ENCODE data around the gene ADAMTS10. TPM values are rescaled to one million over a fixed set of nuclear protein-coding genes. Genes with fewer than 3 reads are reported as not detected.

ADAMTS10 gene
- total RNA-seq = 1 to 10 TPM in 1 of 2 donors, under 1 TPM in 1; 0.69 to 2.0 TPM

GRCh38 chr19:8610041-8610935 lies at the start of gene ADAMTS10:
Gene ADAMTS10 (minus strand): TSS chr19:8610715. CDS start chr19:8605710, 5,005 bp downstream.

GRCh38 chr19:8629996-8630683 lies 19.6 kb upstream of the ADAMTS10 start, which contains the start of gene NFILZ:
Gene NFILZ (plus strand): TSS chr19:8630633. CDS start chr19:8676766, 46,133 bp downstream.

GRCh38 chr19:8577247-8577646 lies 33.3 kb downstream of the ADAMTS10 start, which contains the start of gene MYO1F:
Gene MYO1F (minus strand): TSS chr19:8577442. CDS start chr19:8577309, 133 bp downstream.

Other genes with a start within 250 kb of the ADAMTS10 start
- gene ANGPTL4, start 246.6 kb downstream of the ADAMTS10 start, total RNA-seq = 1 to 10 TPM in 1 of 2 donors, under 1 TPM in 1; 0.33 to 1.7 TPM
- 10 to 100 TPM; 20.0 to 43.3 TPM for gene RAB11B, start 220.4 kb downstream of the ADAMTS10 start, total RNA-seq
- 10 to 100 TPM; 76.3 to 89.8 TPM for gene MARCHF2, start 197.4 kb downstream of the ADAMTS10 start, total RNA-seq
- 10 to 100 TPM; 37.2 to 64.3 TPM for gene HNRNPM, start 165.7 kb downstream of the ADAMTS10 start, total RNA-seq
- not detected for gene PRAM1, start 108.1 kb downstream of the ADAMTS10 start, total RNA-seq
- 1 to 10 TPM; 5.5 to 6.3 TPM for gene ZNF414, start 96.5 kb downstream of the ADAMTS10 start, total RNA-seq
- 1 to 10 TPM; 1.0 to 1.3 TPM for gene MYO1F, start 33.3 kb downstream of the ADAMTS10 start, total RNA-seq
- not detected for gene NFILZ, start 19.9 kb upstream of the ADAMTS10 start, total RNA-seq
- gene ACTL9, start 88.1 kb upstream of the ADAMTS10 start, total RNA-seq = not detected
- not detected for gene OR2Z1, start 110.9 kb upstream of the ADAMTS10 start, total RNA-seq
- 10 to 100 TPM; 12.3 to 15.8 TPM for gene ZNF558, start 221.6 kb upstream of the ADAMTS10 start, total RNA-seq
- not detected for gene MBD3L1, start 221.7 kb upstream of the ADAMTS10 start, total RNA-seq

Measured in melanocyte of skin (primary cell).